Endothelial cell of umbilical vein (primary cell): ENCODE data around the gene CPNE7.

ENCODE experiments used
- CTCF ChIP-seq, 2 donors: IDR thresholded peaks; 1 replicate in 1 of 2; 2 replicates in 1 of 2; pipeline ENCODE4 v1.5.1; 2011; ENCODE audit warnings: low read length in 2 of 2, mild to moderate bottlenecking in 2 of 2, moderate library complexity in 2 of 2, control low read depth in 1 of 2, inconsistent platforms in 1 of 2, low read depth in 1 of 2; ENCODE audit not compliant: insufficient read depth in 1 of 2; ENCODE audit errors: extremely low read depth in 1 of 2
- JUN ChIP-seq: IDR thresholded peaks from 2 replicates; pipeline ENCODE4 v1.6.1; 2011; ENCODE audit warnings: borderline replicate concordance, low read depth; ENCODE audit not compliant: insufficient read length, insufficient read depth
- POLR2A ChIP-seq: IDR thresholded peaks from 2 replicates; pipeline ENCODE4 v1.6.1; 2012; ENCODE audit warnings: low read depth, mild to moderate bottlenecking, control low read depth, low read length

DNA sequence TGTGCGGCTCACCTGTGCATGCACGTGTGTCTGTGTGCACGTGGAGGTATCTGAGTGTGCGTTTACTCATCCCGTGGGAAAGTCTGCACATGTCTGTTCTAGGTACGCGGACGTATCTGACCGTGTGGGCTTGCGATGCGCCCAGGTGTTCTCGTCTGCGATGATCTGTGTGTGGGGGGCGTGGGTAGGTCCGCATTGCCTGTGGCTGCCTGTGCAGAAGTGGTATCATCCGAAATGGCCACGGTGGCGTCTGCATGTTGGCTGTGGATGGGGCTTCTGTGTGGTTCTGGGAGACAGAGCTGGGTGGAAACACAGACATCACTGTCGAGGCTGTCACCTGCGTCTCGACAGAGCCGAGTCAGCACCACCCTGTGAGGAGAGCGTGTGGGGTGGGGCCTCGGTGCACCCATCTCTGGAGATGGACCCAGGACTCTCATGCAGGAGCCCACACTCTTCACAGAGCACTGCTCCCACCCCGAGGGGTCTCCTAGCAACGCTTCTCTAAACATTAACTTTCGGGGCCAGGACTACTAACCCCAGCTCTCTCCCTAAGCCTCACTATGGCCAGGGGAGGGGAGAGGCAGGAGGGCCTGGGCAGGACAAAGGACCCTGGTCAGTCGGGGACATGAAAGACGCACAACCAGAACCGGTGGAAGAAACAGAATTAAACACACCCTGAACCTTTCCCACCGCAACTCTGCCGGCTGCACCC, 46.3 kb downstream of the CPNE7 start:
- TF ChIP-seq POLR2A: no peak
- no peak for TF ChIP-seq CTCF (IDR thresholded peaks at IDR 0.05; ENCODE audit: extremely low read depth in 1 of 2, insufficient read depth in 1 of 2, low read depth in 1 of 2, low read length in 2 of 2)
- no peak for TF ChIP-seq JUN
